ENCODE results near the gene EMC6.

- TF ChIP-seq EZH2 (IDR thresholded peaks at IDR 0.05) (no peak), POLR2AphosphoS5 (IDR thresholded peaks at IDR 0.05; ENCODE audit: borderline replicate concordance, low read depth, low read length) (no peak), FOXP2 (optimal IDR thresholded peaks at IDR 0.05; ENCODE audit: control extremely low read depth, extremely low read length, insufficient read depth) (no peak)
These were observed 19.5 kb downstream of the EMC6 start for GRCh38 chr17:3688027-3688553.
